ENCODE measurements around the gene DNAJC7. TPM values are rescaled to one million over a fixed set of nuclear protein-coding genes. Genes with fewer than 3 reads are reported as not detected.

The DNAJC7 gene
- total RNA-seq, 8 experiments from 2014 or later = 56.4 to 143 (median 93.6) TPM

DNA sequence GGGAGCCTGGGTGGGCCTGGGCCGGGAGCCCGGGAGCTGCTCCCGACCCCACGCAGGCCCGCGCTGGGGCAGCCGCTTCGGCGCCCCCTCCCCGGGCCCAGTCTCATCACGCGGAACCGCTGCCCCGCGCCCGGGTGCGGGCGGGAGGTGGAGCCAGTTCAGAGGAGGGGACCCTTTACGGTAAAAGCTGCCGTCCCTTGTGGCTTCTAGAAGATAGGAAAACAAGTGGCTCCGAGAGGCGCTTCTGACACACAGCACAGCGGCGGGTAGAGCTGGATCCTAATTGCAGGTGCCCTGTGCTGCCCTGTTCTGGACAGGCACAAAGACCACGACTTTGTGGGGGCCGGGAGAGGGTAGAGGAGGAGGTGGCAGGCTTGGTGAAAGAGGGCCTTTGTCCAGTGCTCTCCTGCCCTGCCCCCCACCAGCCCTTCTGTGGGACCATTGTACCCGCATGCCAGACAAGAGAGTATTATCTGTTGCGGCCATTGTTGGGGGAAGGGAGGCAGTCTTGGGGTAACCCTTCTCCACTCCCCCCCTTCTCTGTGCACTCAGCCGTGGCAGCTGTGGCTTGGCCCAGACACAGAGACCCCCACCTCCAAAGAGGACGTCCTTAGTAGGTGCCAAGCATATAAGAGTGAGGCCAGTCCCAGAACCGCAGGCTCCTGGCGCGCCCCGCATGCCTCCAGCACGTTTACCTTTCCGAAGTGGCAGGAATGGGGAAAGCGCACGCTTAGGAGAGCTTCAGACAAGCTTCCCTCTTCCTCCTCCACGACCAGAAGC, 49.9 kb downstream of the DNAJC7 start:
- Histone ChIP-seq H3K27ac (peak overlapping the region; percentile 23 to 73), H3K4me3 (peak overlapping the region; percentile 70 to 89 (median 83)), H3K4me1 (replicated peaks in 1 of 2) (peaks cover 10 to 14% of the 10 kb centered on the region in 2 donors)
- 0 to 80% (median 40%) methylated on average over 1 to 6 of the region's 39 CpGs; no CpG with 5 or more reads in 5 of the 10 experiments for WGBS, 10 experiments
- in situ Hi-C loops (cut with MboI; ENCODE audit: low pct_unique_long_range_greater_than_20kb in 2 of 9, low sequenced_read_pairs in 9 of 9, unreplicated experiment in 9 of 9) = loop anchor here in 1 of 9 experiments (25.0 kb wide), 1 partner anchor 145 kb away; the partner anchor contains the start of genes DHX58, HSPB9 and KAT2A
- ATAC-seq (replicated peaks in 6 of 8) = peak in 1 of 8 experiments; percentile 18

DNA sequence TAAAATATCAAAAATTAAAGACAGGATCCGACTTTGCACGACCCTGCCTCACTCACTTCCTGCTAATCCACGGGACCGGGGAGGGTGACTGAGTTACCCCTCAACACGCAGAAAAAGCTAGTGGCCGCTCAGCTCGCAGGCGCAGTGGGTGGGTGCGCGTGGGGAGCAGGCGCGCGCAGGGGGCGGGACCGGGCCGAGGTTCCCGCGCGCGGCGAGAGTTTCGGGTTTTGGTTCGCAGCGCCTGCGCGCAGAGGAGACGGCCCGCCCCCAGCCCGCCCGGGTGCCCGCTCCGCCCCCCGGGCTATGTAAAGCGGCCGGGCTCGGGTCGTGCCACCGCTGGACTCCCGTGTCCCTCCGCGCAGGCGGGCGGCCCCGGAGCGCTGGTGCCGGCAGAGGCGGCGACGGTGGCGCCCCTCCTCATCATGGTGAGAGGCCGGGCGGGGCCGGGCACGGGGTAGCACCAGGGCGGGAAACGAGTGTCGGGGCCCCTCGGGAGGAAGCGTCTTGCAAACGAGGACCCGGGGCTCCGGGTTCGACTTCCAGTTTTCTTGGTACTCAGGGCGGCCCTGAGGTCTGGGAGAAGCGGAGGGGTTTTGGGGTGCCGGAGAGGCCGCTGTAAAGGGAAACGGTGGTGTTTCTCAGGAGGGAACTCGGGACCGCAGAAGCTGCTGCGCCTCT, 50.6 kb downstream of the DNAJC7 start, which contains the start of gene CNP:
Gene CNP (plus strand): TSS at position 333 of the 678 bp plus-strand sequence. CDS start 90 bp downstream, at position 423.
- in situ Hi-C loops (cut with MboI; ENCODE audit: low pct_unique_long_range_greater_than_20kb in 2 of 9, low sequenced_read_pairs in 9 of 9, unreplicated experiment in 9 of 9) = loop anchor here in 1 of 9 experiments (25.0 kb wide), 1 partner anchor 146 kb away; the partner anchor contains the start of genes DHX58, HSPB9 and KAT2A
- peak within 1 kb of the TSS; percentile 23 to 73 for H3K27ac ChIP-seq
- WGBS, 10 experiments = 0% methylated on average over 1 to 3 of the region's 71 CpGs; no CpG with 5 or more reads in 7 of the 10 experiments

DNA sequence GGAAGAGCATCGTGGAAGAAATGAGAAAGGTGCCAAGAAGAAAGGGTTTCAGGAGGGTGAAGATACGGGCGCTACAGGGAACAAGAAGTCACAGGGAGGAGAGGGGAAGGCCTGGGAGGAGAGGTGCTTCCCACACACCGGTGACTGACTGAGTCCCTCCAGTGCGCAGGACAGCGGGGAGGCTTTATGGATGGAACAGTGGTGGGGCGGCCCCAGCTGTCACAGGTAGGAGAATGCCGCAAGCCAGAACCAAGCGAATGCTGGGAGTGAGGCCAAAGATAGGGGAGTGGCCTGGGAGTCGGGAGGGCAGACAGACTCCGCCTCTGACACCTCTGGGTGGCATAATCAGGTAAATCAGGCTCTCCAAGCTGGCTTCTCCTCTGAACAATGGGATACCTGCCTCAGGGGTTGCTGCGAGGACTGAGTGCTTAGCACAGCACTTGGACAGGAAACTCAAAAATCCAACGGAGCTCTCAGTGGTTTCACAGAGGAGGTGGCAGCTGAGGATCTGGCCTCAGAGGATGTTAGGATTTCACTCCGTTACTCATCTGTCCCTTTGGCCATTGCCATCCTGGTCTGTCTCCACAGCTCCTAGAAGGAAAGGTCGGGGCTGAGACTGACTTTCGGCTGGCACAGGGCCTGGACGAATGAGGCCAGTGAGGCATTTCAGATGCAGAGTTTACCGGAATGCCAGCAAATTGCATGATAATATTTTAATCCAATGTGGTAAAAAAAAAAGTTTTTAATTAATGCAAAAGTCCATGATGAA, 51.4 kb downstream of the DNAJC7 start:
- in situ Hi-C loops (cut with MboI; ENCODE audit: low pct_unique_long_range_greater_than_20kb in 2 of 9, low sequenced_read_pairs in 9 of 9, unreplicated experiment in 9 of 9) = loop anchor here in 1 of 9 experiments (25.0 kb wide), 1 partner anchor 146 kb away; the partner anchor contains the start of genes DHX58, HSPB9 and KAT2A
- Histone ChIP-seq H3K27ac (peak overlapping the region in 1 of 2 donors; percentile 23), H3K4me1 (replicated peaks in 1 of 2) (peaks cover 10 to 14% of the 10 kb centered on the region in 2 donors), H3K4me3 (peak overlapping the region; percentile 70 to 89 (median 83))
- peak; percentile 5 to 49 (median 24) for ATAC-seq (replicated peaks in 6 of 8)
- WGBS, 10 experiments = 4 to 46% (median 21%) methylated on average over 3 to 11 of the region's 18 CpGs; no CpG with 5 or more reads in 1 of the 10 experiments

More for the DNA sequence above, 50.6 kb downstream of the DNAJC7 start, which contains the start of gene CNP:
- peak; percentile 72 to 88 (median 86) for ATAC-seq (replicated peaks in 6 of 8)
- Histone ChIP-seq H3K4me1 (replicated peaks in 1 of 2) (peaks cover 10 to 14% of the 10 kb centered on the region in 2 donors), H3K4me3 (peak within 1 kb of the TSS; percentile 70 to 89 (median 83))

- H3K4me1 ChIP-seq (replicated peaks in 1 of 2) = peaks cover 10 to 14% of the 10 kb centered on the region in 2 donors
- 15 to 88% (median 48%) methylated on average over 1 to 7 of the region's 9 CpGs; no CpG with 5 or more reads in 2 of the 10 experiments for WGBS, 10 experiments
- in situ Hi-C loops (cut with MboI; ENCODE audit: low pct_unique_long_range_greater_than_20kb in 2 of 9, low sequenced_read_pairs in 9 of 9, unreplicated experiment in 9 of 9) = loop anchor here in 1 of 9 experiments (25.0 kb wide), 1 partner anchor 149 kb away; the partner anchor contains the start of genes DHX58, HSPB9 and KAT2A
- peak overlapping the region in 1 of 2 donors; percentile 11 for H3K27ac ChIP-seq
- no peak overlapping the region for H3K4me3 ChIP-seq
- peak; percentile 5 to 26 (median 15) for ATAC-seq (replicated peaks in 6 of 8)
Measured at GRCh38 chr17:41962768-41963434, 54.3 kb downstream of the DNAJC7 start.

GRCh38 chr17:41962111-41962510, 55.1 kb downstream of the DNAJC7 start:
- no peak overlapping the region for H3K4me3 ChIP-seq
- in situ Hi-C loops (cut with MboI; ENCODE audit: low pct_unique_long_range_greater_than_20kb in 2 of 9, low sequenced_read_pairs in 9 of 9, unreplicated experiment in 9 of 9) = loop anchor here in 1 of 9 experiments (25.0 kb wide), 1 partner anchor 150 kb away; the partner anchor contains the start of genes DHX58, HSPB9 and KAT2A
- 80 to 93% methylated on average over 1 to 4 of the region's 5 CpGs; no CpG with 5 or more reads in 8 of the 10 experiments for WGBS, 10 experiments
- H3K4me1 ChIP-seq (replicated peaks in 1 of 2) = peaks cover 5 to 8% of the 10 kb centered on the region in 2 donors
- no peak for ATAC-seq (replicated peaks in 6 of 8)
- H3K27ac ChIP-seq = no peak overlapping the region

- in situ Hi-C loops (cut with MboI; ENCODE audit: low pct_unique_long_range_greater_than_20kb in 2 of 9, low sequenced_read_pairs in 9 of 9, unreplicated experiment in 9 of 9) = loop anchor here in 1 of 9 experiments (25.0 kb wide), 1 partner anchor 153 kb away; the partner anchor contains the start of genes DHX58, HSPB9 and KAT2A
- Histone ChIP-seq H3K4me1 (replicated peaks in 1 of 2) (peaks cover 0 to 5% of the 10 kb centered on the region in 2 donors), H3K4me3 (no peak overlapping the region), H3K27ac (no peak overlapping the region)
- 0 to 100% (median 80%) methylated on average over 1 to 5 of the region's 17 CpGs; no CpG with 5 or more reads in 5 of the 10 experiments for WGBS, 10 experiments
- ATAC-seq (replicated peaks in 6 of 8) = peak in 7 of 8 experiments; percentile 18 to 83 (median 34)
Measured at GRCh38 chr17:41959336-41960095, 57.7 kb downstream of the DNAJC7 start.

DNA sequence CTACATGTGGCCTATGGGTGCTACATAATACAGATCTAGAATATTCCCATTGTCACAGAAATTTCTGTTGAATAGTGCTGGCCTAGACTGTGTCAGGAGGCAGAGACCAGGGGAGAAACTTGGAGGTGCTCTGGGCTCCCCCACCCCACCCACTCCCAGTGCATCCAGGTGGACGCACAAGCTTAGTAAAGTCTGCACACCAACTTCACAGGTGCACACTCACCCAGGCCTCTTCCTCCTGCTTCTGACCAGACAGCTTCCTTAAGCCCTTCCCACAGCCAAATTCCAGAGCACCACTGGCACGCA, 58.3 kb downstream of the DNAJC7 start:
- WGBS, 10 experiments = 40 to 60% methylated on average over 1 of the region's 2 CpGs; no CpG with 5 or more reads in 8 of the 10 experiments
- Histone ChIP-seq H3K27ac (no peak overlapping the region), H3K4me1 (replicated peaks in 1 of 2) (peaks cover 0 to 5% of the 10 kb centered on the region in 2 donors), H3K4me3 (no peak overlapping the region)
- in situ Hi-C loops (cut with MboI; ENCODE audit: low pct_unique_long_range_greater_than_20kb in 2 of 9, low sequenced_read_pairs in 9 of 9, unreplicated experiment in 9 of 9) = loop anchor here in 1 of 9 experiments (25.0 kb wide), 1 partner anchor 153 kb away; the partner anchor contains the start of genes DHX58, HSPB9 and KAT2A
- no peak for ATAC-seq (replicated peaks in 6 of 8)

DNA sequence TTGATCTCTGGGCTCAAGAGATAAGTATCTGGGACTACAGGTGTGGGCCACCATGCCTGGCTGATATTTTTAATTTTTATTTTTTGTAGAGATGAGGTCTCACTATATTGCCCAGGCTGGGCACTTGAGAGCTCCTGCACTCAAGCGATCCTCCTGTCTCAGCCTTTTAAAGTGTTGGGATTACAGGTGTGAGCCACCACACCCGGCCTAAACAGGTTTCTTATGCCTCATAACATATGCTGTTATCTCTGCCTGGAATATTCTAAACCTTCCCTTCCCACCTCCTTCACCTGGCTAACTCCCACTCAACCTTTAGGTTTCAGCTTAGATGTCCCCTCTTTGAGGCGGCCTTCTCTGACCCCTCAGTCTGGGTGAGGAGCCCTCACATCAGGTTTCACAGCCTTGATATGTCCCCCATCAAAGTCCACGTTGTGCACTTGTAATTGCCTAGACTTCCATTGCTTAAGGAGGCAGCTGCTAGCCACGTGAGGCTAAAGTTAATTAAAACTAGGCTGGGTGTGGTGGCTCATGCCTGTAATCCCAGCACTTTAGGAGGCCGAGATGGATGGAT, 59.3 kb downstream of the DNAJC7 start:
- in situ Hi-C loops (cut with MboI; ENCODE audit: low pct_unique_long_range_greater_than_20kb in 2 of 9, low sequenced_read_pairs in 9 of 9, unreplicated experiment in 9 of 9) = loop anchor here in 1 of 9 experiments (25.0 kb wide), 1 partner anchor 154 kb away; the partner anchor contains the start of genes DHX58, HSPB9 and KAT2A
- ATAC-seq (replicated peaks in 6 of 8) = no peak
- H3K4me1 ChIP-seq (replicated peaks in 1 of 2) = peaks cover 0 to 3% of the 10 kb centered on the region in 2 donors
- no peak overlapping the region for H3K27ac ChIP-seq
- no peak overlapping the region for H3K4me3 ChIP-seq
- WGBS, 10 experiments = 59 to 100% (median 88%) methylated on average over 1 to 5 of the region's 6 CpGs; no CpG with 5 or more reads in 3 of the 10 experiments

GRCh38 chr17:41957031-41957868, 60.0 kb downstream of the DNAJC7 start:
- in situ Hi-C loops (cut with MboI; ENCODE audit: low pct_unique_long_range_greater_than_20kb in 2 of 9, low sequenced_read_pairs in 9 of 9, unreplicated experiment in 9 of 9) = loop anchor here in 1 of 9 experiments (25.0 kb wide), 1 partner anchor 155 kb away; the partner anchor contains the start of genes DHX58, HSPB9 and KAT2A
- Histone ChIP-seq H3K27ac (no peak overlapping the region), H3K4me1 (replicated peaks in 1 of 2) (no peaks in the 10 kb centered on the region), H3K4me3 (no peak overlapping the region)
- no peak for ATAC-seq (replicated peaks in 6 of 8)
- 60 to 100% (median 72%) methylated on average over 1 to 6 of the region's 11 CpGs; no CpG with 5 or more reads in 2 of the 10 experiments for WGBS, 10 experiments

DNA sequence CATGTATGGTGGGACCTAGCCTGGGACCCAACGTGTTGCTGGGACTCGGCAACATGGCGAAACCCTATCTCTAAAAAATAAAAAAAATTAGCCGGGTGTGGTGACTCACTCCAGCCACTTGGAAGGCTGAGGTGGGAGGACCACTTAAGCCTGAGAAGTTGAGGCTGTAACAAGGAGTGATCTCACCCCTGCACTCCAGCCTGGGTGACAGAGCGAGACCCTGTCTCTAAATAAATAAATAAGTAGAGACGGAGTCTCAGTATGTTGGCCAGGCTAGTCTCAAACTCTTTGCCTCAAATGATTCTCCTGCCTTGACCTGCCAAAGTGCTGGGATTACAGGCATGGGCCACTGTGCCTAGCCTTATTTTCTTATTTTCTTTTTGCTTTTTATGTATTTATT, 60.7 kb downstream of the DNAJC7 start:
- no peak for ATAC-seq (replicated peaks in 6 of 8)
- 80 to 100% (median 87%) methylated on average over 1 to 6 of the region's 6 CpGs; no CpG with 5 or more reads in 4 of the 10 experiments for WGBS, 10 experiments
- Histone ChIP-seq H3K4me3 (no peak overlapping the region), H3K27ac (no peak overlapping the region), H3K4me1 (replicated peaks in 1 of 2) (no peaks in the 10 kb centered on the region)
- in situ Hi-C loops (cut with MboI; ENCODE audit: low pct_unique_long_range_greater_than_20kb in 2 of 9, low sequenced_read_pairs in 9 of 9, unreplicated experiment in 9 of 9) = loop anchor here in 1 of 9 experiments (25.0 kb wide), 1 partner anchor 156 kb away; the partner anchor contains the start of genes DHX58, HSPB9 and KAT2A
